ENCODE data around the gene DISP1.
A peak's percentile ranks its signal among the peaks of the same experiment; 100 is the strongest.

Gene DISP1
- total RNA-seq = 10.3 to 13.4 (median 11.4) reads per million in 3 experiments

DNA sequence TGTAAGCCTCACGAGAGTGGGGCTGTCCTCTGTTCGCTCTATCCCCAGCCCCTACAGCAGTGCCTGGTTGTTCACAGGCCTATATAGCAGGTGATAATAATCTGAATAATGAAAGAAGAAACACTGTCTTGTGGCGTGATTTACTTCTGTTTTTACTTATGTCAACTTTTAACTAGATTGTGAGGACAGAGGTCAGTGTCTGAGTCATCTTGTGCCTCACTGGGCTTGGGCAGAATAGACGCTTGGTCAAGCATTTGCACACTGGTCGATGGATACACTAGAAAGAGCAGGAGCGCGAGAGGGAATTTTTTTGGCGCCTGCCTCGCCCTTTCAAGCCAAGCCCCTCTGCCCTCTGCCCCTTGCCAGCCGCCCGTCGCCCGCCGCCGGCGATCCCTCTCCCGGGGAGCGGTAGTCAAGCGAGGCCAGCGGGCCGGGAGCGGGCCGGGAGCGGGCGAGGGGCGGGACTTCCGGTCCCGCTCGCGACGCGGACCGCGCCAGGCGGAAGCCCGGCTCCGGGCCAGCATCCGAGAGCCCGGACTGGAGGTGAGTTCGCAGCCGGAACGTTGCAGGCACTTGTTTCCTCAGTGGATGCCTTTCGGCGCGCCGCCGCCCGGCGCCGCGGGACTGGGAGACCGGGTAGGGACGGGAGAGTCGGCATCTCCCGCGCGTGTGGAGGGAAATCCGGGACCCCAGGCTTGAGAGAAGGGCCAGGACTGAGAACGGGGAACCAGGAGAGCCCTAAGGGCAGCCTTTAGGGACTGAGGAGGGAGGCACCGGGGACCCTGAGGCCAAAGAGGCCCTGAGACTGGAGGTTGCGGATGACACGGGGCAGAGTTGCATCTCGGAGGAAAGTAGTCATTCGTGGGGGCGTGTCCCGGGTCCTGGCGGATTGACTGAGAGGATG is at the start of gene DISP1:
DISP1 (plus strand) TSS at position 504 of the 904 bp plus-strand sequence. CDS start 127,785 bp downstream, outside the sequence.
- DNase-seq = peak; percentile 59

DNA sequence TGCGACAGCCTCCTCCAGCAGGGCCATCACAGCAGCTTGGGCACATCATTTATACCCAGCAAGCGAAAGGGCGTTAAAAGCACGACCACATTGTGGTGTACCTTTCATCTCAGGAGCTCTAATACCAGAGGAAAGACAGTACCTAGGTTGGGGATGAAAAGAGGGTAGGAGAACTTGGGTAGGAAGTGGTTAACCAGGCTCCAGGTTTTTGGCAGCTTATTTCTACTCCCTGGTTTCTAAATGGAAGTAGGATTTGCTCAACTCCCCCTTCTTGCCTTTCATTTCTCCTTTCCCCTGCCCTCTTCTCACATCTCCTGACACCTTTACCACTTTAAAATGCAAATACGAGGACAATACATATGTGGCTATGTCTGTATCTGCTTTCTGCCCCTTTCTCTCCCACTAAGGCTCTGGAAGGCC is 47.7 kb upstream of the DISP1 start:
- no peak for DNase-seq

- DNase-seq = no peak
These were observed 46.2 kb upstream of the DISP1 start for GRCh38 chr1:222768592-222768991.

DNA sequence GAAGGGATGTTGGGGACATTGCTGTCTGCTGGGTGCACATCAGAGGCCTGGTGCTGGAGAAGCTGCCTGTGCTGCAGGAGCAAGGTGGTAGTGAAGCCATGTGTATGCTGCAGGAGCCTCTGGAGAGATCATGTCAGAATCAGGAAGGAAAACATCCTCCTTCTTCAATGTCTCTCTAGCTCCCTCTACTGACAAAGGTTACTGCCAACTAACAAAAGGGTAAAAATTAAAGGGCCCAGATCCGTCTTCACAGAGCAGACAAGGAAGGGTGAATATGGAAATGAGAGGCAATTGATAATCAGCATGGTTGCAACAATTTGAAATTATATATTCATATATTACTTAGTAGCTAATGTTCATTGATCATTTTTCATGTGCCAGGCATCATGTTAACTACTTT is 45.7 kb upstream of the DISP1 start:
- DNase-seq = no peak

- no peak for DNase-seq
These were observed 44.7 kb upstream of the DISP1 start for GRCh38 chr1:222769971-222770620.

DNA sequence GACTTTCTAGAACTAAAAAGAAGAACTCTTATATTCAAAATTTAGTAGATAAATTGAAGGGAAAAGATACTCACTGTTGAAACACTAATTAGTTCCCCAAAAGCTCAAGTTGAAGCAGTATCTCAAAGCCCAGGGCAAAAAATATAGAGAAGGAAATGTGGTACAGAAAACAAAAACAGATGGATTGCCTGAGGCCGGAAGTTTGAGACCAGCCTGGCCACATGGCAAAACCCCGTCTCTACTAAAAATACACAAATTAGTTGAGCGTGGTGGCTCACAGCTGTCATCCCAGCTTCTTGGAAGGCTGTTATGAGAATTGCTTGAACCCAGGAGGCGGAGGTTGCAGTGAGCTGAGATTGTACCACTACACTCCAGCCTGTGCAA is 41.9 kb upstream of the DISP1 start:
- DNase-seq = no peak

- DNase-seq = no peak
These were observed 37.4 kb upstream of the DISP1 start for GRCh38 chr1:222777463-222777862.

DNA sequence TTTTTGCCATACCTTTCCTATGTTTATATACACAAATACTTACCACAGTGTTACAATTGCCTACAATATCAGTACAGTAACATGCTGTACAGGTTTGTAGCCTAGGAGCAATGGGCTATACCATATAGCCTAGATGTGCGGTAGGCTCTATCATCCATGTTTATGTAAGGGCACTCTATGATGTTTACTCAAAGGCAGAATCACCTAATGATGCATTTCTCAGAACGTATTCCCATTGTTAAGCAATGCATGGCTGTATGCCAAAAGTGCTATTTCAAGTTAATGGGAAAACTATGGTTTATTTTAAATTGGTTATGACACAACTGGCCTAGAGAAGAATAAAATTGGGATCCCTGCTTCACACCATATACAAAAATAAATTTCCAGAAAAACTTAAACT is 36.9 kb upstream of the DISP1 start:
- DNase-seq = no peak

GRCh38 chr1:222781251-222781650 is 33.6 kb upstream of the DISP1 start:
- no peak for DNase-seq

DNA sequence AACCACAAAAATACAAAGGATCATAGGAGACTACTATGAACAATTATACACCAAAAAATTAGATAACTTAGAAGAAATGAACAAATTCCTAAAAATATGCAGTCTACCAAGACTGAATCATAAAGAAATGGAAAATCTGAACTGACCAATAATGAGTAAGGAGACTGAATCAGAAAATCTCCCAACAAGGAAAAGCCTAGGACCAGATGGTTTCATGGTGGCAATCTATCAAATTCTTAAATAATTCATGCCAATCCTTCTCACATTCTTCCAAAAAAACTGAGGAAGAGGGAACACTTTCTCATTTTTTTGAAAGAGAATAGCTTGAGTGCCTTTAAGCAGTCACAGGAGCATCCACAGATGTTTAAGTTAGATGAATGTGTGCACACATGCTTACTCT is 31.8 kb upstream of the DISP1 start:
- DNase-seq = no peak

- no peak for DNase-seq
These were observed 30.5 kb upstream of the DISP1 start for GRCh38 chr1:222784371-222784770.

DNA sequence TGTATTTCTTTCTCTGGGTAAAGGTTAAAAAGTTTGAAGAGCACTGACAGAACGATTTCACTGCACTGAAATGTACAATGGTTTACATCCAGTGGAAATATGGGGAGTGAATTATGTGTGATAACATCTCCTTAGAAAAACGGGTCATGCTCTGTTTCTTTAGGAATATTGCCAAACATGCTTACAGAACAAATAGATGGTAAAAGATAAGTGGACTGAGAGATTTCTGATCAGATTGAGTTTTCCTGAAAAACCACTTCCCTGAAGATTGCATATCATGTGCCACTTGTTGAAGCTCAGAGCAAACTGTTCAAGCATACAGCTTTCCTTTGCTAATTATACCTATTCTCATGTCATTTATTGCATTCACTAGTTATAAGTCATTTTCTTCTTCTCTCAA is 29.9 kb upstream of the DISP1 start:
- DNase-seq = no peak

- DNase-seq = no peak
These were observed 29.3 kb upstream of the DISP1 start for GRCh38 chr1:222785529-222785928.

GRCh38 chr1:222786121-222786520 is 28.7 kb upstream of the DISP1 start:
- DNase-seq = no peak

DNA sequence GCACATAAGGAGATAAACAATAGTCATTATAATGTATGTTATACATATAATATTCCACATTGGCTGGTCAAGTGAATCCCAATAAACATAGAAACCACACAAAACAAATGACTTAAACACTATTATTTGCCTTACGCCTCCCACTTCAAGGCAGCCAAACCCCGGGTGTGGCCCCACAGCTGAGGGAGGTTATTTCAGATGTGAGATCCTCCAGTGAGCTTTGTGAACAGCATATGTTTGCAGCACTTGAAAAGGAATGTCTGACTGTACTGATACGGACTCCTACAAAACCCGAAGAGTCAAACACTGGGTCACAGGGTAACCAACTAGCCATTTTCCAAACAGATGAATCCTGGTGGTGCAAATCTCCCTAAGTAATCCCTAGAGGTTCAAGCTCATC is 27.1 kb upstream of the DISP1 start:
- DNase-seq = no peak

DNA sequence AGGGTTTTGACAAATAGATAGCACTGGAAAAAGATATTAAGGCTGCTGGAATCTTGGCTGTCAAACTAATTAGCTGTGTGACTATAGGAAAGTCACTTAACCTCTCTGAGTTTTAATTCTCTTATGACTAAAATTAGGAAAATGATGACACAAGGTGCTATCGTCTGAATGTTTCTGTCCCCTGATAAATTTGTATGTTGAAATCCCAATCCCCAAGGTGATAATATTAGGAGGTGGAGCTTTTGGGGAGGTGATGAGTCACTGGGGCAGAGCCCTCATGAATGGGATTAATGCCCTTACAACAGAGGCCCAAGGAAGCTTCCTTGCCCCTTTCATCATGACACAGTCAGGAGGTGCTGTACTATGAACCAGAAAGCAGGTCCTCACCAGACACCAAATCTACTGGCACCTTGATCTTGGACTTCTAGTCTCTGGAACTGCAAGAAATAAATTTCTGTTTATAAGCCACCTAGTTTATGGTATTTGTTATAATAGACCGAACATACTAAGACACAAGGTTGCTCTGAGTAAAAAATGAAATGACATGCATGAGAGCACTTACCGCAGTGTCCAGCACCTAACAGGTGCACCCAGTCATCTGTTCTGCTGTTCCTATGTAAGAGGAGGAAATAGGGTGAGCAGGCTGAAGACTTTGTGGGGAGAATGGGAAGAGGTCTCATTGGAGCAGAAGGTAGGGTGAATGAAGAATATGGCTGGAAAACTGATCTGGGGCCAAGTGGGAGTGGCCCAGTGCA is 26.3 kb upstream of the DISP1 start:
- DNase-seq = no peak

DNA sequence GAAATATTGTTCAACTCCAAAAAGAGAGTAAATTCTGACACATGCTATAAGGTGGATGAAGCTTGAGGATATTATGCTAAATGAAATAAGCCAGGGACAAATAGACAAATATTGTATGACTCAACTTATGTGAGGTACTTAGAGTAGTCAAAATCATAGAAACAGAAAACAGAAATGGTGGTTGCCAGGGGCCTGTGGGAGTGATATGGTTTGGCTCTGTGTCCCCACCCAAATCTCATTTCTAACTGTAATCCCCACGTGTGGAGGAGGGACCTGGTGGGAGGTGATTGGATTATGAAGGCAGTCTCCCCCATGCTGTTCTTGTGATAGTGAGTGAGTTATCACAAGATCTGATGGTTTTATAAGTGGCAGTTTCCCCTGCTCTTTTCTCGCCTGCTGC is 24.7 kb upstream of the DISP1 start:
- no peak for DNase-seq

- DNase-seq = no peak
These were observed 24.3 kb upstream of the DISP1 start for GRCh38 chr1:222790520-222790919.

- DNase-seq = no peak
These were observed 23.7 kb upstream of the DISP1 start for GRCh38 chr1:222791006-222791710.

GRCh38 chr1:222792744-222793143 is 22.1 kb upstream of the DISP1 start:
- peak; percentile 9 for DNase-seq

DNA sequence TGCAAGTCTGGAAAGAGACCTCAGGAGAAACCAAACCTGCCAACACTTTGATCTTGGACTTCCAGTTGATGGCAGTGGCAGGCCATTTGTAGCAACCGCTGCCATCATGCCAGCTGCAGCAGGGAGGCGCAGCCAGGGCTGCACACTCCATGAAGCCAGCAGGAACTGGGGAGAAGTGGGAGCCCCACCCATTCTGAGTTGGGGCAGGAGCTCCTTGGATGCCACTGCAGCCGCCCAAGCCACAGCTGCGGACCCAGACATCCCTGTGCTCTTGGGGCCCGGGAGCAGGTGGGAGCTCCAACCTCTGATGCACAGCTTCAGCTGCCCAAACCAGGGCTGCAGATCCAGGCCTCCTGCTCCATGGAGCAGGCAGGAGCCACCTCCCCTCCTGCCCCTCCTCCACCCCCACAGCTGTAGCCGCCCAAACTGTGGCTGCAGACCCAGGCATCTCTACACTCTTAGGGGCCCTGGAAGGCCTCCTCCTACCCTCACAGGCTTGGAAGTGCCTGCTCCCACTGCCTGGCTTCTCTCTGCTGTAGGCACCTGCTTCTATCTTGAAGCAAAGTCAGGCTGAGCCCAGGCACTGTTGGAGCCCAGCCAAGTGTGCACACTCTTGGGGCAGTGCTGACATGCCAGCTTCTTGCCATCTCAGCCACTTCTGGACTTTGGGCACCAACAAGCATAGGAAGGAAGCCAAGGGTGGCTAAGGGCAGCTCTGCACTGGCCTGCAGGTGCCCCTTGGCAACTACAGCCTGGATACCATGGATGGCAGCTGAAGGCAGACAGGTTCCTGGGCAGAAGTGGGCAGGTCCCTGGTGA is 20.0 kb upstream of the DISP1 start:
- DNase-seq = no peak

GRCh38 chr1:222798116-222798515 is 16.7 kb upstream of the DISP1 start:
- no peak for DNase-seq

Data from central memory CD4-positive, alpha-beta T cell (primary cell).